22Rv1 (cell line): ENCODE data around the gene VTI1A.

Experiments used
- H3K27ac ChIP-seq: fragments of 450-650 bp; 2 replicates; pipeline ENCODE4 v1.5.1; 2017
- ZFX ChIP-seq: fragments of 450-650 bp; IDR thresholded peaks from 2 replicates; pipeline ENCODE4 v1.6.1; 2017; ENCODE audit warnings: antibody characterized with exemption, borderline replicate concordance
- TF ChIP-seq, protein P1 (sequence below): fragments of 450-650 bp; IDR thresholded peaks from 2 replicates; pipeline ENCODE4 v1.5.1; 2017; ENCODE audit warnings: mild to moderate bottlenecking

The VTI1A gene

DNA sequence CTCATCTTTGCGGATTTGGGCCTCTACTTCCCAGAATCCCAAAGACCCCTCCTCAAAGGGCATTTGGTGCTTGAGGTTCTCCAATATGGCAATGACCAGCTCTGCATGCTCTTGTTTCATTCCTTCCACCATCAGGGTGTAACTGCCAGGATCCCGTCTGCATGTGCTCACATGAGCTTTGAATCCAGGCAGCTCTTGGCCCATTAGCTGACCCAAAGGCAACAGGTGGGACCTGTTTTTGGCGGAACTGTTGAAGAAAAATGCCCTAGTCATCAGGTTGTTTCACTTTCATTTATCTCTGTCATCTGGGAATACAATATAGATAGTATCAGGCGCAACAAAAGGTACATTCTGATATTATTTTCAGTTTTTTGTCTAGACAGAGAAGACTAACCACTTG is 343.9 kb downstream of the VTI1A start:
- no peak overlapping the region for H3K27ac ChIP-seq
- no peak for TF ChIP-seq ZFX
- TF ChIP-seq, protein P1, sequence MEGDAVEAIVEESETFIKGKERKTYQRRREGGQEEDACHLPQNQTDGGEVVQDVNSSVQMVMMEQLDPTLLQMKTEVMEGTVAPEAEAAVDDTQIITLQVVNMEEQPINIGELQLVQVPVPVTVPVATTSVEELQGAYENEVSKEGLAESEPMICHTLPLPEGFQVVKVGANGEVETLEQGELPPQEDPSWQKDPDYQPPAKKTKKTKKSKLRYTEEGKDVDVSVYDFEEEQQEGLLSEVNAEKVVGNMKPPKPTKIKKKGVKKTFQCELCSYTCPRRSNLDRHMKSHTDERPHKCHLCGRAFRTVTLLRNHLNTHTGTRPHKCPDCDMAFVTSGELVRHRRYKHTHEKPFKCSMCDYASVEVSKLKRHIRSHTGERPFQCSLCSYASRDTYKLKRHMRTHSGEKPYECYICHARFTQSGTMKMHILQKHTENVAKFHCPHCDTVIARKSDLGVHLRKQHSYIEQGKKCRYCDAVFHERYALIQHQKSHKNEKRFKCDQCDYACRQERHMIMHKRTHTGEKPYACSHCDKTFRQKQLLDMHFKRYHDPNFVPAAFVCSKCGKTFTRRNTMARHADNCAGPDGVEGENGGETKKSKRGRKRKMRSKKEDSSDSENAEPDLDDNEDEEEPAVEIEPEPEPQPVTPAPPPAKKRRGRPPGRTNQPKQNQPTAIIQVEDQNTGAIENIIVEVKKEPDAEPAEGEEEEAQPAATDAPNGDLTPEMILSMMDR: no peak

DNA sequence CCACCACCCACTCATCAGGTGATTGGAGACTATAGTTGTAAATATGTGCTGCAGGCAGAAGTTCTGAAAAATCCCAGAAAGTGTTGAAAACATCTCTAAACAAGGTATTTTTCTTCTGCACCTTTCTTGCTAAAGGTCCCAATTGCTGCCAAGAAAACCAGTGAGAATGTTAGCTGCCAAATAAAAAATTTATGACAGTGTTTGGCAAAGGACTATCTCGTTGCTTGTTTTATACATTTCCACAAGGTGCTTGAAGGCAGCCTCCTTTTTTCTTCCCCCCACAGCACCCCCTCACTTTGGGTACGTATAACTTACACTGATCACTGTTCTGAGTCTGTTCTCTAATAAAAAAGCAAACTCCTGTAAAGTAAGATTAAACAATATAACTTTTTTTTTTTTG is 344.4 kb downstream of the VTI1A start:
- H3K27ac ChIP-seq: no peak overlapping the region
- TF ChIP-seq, protein P1: no peak
- TF ChIP-seq ZFX: no peak

DNA sequence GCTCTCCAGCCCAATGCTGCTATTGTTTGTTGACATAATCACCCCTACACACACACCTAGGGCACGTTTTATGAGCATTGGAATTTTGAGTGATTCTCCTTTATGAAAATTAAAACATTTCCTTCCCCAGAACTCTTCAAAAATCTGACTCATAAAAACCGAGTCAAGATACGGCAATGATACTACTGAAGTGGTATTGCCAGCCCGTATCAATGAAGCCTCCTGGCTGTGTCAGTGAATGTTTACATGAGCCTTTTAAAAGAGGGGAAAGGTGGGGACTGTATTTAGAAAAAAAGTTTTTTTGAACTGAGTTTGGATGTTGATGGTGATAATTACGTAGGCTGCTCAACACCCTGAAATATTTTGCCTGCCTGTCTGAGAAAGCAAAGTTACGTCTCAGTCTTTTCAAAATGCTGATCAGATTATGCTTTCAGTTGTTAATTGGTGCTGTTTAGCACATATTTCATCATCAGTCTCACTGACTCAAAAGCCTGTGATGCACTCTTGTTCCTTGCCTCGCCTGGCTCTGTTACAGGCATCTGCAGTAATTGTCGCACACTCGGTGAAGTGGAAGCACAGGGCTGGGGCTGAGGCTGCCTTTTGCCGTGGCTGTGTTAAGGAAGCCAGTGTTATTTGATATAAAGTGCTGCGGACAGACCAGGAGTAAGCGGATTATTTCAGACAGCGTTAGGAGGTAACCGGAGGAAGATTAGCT is 345.6 kb downstream of the VTI1A start:
- no peak for TF ChIP-seq ZFX
- TF ChIP-seq, protein P1: no peak
- no peak overlapping the region for H3K27ac ChIP-seq

DNA sequence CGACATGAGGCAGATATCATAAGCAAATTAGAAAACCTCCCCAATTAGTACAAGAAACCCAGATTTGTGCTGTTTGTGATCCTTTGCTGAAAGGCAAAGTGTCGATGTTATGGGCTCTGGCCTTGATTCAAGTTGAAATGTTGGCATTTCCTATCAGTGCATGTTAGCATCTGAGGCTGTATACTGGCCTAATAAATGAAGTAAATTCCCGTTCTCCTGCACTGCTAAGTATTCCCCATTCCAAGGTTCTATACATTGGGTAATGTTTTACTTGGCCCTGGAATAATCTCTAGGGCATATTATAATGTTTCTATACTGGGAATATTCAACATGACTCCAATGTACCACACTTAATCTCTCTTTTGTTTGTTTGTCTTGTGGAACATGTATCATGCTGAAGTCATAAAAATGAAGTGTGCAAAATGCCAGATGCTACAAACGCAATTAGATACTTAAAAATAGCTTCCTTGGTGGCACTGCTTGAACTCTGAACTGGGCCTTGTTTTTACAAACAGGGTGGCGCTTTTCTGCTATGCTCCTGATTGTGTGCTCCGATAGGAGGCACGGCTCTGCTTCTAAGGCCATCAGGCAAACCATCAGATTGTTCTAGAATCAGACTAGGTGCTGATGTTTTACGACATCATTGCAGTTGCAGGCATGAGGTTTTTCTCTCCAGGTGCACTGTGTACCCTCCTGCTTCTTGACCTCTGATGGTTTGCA is 346.3 kb downstream of the VTI1A start:
- H3K27ac ChIP-seq: no peak overlapping the region
- no peak for TF ChIP-seq ZFX
- TF ChIP-seq, protein P1: no peak

DNA sequence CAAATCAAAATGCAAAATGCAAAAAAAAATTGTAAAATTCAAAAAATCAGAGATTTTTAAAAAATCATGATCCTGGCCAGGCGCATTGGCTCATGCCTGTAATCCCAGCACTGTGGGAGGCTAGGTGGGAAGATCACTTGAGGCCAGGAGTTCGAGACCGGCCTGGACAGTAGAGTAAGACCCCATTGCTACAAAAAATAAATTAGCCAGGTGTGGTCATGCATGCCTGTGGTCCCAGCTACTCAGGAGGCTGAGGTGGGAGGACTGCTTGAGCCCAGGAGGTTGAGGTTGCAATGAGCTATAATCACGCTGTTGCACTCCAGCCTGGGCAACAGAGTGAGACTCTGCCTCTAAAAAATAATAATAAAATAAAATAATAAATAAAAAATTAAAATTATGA is 347.2 kb downstream of the VTI1A start:
- TF ChIP-seq, protein P1: no peak
- TF ChIP-seq ZFX: no peak
- no peak overlapping the region for H3K27ac ChIP-seq

DNA sequence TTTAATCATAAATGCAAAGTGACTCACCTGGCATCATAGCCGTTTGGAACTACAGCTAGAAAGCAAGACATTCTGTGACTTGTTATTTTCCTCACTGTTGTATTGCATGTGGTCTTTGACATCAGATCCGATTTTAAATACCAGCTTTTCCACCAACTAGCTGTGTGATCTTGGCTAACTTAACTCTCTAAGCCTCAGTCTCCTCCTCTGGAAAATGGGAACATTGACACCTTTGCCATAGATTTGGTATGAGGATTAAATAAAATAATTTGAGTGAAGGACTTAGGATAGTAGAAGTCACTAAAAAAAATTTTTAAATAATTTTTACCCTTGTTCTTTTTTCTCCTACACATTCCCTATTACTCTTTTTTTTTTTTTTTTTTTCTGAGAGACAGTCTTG is 348.1 kb downstream of the VTI1A start:
- no peak for TF ChIP-seq ZFX
- TF ChIP-seq, protein P1: no peak
- no peak overlapping the region for H3K27ac ChIP-seq

DNA sequence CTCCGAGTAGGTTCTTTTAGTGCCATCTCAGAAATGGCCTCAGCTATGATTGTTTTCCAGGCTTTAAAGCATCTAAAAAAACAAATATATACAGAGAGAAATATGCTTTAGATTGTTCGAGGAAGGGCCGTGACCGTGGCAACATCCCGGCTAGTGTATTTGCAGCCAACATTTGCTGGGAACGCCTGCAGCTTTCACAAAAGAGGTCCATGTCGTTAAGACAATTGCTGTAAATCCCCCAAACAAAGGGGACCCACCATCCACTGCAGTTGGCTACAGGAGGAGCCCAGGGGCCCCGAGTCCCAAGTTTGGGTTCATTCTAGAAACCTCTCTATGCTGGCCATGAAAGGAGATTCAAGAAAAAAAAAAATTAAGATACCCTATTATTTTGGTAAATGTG is 350.2 kb downstream of the VTI1A start:
- no peak overlapping the region for H3K27ac ChIP-seq
- no peak for TF ChIP-seq ZFX

DNA sequence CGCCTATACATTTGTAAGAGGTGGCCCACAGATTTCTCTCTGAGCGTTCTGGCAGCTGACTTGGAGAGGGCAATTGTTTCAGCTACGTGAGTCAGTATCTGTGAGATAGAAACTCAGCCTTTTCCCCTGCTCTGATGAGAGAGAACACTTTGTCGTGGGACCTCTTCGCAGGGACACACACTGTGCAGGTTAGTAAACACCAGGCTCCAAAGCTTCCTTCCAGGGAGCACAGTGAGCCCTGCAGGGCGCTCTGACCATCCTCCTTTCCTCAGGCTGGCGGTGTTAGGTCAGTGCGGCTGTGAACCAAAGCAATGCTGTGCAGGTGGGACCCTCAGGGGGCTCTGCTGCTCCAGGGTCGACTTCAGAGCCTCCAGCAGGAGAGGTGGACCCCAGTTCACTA is 350.8 kb downstream of the VTI1A start:
- no peak overlapping the region for H3K27ac ChIP-seq
- TF ChIP-seq, protein P1: no peak
- no peak for TF ChIP-seq ZFX
